GM12875 (cell line): ENCODE results near the gene DACT3.

Experiments used
- H3K4me3 ChIP-seq: one replicate; pipeline ENCODE4 v1.5.1; 2011; ENCODE audit warnings: low read depth, low read length, control low read depth
- TF ChIP-seq, protein P1 (sequence below): IDR thresholded peaks from 2 replicates; pipeline ENCODE4 v1.5.1; 2011; ENCODE audit warnings: low read depth, mild to moderate bottlenecking, control low read depth, inconsistent platforms, low read length, moderate library complexity, borderline replicate concordance; ENCODE audit not compliant: insufficient read depth

The DACT3 gene

DNA sequence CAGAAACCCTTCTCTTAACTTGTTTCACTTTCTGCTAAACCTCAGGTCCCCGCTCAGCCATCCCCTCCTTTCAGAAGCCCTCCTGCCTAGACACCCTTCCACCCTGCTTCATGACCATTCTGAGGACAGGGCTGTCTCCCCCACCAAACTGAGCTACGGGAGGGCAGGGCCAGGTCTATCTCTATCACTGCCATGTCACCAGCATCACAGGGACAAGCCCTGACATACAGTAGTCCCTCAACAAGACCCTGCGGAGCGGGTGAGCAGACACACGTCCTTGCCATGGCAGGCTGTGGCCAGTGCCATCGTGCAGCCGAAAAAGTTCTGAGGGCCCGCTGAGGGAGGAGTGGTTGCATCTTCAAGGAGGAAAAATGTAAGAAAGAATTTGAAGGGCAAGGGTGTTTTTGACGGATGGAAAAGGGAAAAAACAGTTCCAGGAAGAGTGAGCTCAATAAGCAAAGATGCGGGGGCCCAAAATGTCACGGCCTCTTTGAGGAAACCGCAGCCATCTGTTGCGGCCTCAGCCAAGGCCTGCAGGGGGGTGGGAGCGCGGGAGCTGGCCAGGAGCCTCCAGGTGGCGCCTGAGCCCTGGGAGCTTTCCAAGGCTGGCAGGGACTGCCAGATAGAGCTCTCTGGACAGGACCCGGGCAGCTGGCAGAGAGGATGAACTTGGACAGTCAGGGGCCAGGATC, 44.2 kb downstream of the DACT3 start:
- H3K4me3 ChIP-seq, result no peak overlapping the region
- TF ChIP-seq, protein P1, sequence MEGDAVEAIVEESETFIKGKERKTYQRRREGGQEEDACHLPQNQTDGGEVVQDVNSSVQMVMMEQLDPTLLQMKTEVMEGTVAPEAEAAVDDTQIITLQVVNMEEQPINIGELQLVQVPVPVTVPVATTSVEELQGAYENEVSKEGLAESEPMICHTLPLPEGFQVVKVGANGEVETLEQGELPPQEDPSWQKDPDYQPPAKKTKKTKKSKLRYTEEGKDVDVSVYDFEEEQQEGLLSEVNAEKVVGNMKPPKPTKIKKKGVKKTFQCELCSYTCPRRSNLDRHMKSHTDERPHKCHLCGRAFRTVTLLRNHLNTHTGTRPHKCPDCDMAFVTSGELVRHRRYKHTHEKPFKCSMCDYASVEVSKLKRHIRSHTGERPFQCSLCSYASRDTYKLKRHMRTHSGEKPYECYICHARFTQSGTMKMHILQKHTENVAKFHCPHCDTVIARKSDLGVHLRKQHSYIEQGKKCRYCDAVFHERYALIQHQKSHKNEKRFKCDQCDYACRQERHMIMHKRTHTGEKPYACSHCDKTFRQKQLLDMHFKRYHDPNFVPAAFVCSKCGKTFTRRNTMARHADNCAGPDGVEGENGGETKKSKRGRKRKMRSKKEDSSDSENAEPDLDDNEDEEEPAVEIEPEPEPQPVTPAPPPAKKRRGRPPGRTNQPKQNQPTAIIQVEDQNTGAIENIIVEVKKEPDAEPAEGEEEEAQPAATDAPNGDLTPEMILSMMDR, result peak; percentile 38; the same call in 1 of the 2 replicates

DNA sequence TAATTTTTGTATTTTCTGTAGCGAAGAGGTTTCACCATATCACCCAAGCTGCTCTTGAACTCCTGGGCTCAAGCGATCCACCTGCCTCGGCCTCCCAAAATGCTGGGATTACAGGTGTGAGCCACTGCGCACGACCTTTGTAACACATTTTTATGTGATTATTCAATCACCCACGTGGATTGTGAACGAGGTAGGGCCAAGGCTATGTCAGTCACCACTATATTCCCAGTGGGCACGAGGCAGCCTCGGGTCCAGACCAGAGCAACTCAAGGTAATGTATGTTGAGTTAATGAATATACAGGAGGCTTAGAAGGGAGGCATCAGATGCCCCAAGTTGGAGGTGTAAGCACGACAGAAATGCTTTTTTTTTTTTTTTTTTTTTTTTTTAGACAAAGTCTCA, 45.0 kb downstream of the DACT3 start:
- H3K4me3 ChIP-seq, result no peak overlapping the region
- TF ChIP-seq, protein P1, result no peak

DNA sequence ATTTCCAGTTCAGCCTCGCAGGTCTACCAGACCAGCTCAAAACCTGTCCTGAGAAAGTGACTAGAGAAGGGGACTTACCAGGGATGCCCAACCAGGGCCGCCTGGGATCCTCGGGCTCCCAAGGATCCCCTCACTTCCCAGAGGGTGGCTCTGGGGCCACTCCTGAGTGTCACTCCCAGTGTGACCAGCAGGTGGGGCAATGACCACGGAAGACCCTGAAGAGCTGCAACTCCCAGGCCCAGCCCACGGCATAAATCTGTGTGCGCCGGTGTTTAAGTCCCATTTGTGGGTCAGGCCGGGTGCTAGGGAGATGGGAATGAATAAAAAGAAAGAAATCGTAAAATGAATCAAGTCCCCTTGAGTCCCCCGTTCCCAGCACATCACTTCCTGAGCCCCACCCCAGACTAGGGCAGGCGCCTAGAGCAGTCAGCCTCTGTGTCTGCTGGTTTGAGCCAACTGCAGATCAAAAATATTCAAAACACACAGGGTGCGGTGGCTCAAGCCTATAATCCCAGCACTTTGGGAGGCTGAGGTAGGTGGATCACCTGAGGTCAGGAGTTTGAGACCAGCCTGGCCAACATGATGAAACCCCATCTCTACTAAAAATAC, 46.8 kb downstream of the DACT3 start:
- TF ChIP-seq, protein P1, result peak; percentile 87
- H3K4me3 ChIP-seq, result no peak overlapping the region

DNA sequence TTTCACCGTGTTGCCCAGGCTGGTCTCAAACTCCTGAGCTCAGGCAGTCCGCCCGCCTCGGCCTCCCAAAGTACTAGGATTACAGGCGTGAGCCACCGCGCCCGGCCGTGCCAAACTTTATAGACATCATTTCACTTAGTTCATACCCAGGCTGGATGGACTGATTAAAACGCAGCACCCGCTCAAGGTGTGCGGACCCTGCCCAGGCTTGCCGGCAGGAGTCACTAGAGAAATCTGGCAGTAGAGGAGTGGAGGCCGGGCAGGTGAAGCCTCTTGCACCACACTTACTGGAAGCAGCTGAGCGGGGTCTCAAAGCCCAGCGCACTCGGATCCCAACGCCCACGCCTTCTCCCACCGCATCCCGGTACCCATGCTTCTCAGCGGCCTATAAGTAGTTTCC, 47.5 kb downstream of the DACT3 start:
- TF ChIP-seq, protein P1, result no peak
- H3K4me3 ChIP-seq, result no peak overlapping the region

DNA sequence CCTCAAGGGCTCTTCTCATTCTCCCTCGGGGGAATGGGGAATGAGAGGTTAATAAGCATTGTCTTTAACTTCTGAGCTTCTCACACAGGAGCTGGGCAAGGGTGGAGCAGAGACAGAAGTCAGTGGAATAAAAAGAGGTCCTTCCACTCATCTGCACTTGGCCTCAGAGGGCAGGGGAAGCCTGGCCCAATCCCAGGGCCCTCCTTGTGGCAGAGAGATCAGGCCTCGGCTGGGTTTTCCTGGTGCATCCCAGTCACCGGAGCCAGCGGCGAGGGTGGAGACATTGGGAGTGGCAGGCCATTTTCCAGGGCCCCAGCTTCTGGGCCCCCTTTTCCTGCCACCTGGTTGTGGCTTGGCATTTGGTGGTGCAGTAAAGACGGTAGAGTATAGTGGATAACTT, 49.2 kb downstream of the DACT3 start:
- H3K4me3 ChIP-seq, result no peak overlapping the region

DNA sequence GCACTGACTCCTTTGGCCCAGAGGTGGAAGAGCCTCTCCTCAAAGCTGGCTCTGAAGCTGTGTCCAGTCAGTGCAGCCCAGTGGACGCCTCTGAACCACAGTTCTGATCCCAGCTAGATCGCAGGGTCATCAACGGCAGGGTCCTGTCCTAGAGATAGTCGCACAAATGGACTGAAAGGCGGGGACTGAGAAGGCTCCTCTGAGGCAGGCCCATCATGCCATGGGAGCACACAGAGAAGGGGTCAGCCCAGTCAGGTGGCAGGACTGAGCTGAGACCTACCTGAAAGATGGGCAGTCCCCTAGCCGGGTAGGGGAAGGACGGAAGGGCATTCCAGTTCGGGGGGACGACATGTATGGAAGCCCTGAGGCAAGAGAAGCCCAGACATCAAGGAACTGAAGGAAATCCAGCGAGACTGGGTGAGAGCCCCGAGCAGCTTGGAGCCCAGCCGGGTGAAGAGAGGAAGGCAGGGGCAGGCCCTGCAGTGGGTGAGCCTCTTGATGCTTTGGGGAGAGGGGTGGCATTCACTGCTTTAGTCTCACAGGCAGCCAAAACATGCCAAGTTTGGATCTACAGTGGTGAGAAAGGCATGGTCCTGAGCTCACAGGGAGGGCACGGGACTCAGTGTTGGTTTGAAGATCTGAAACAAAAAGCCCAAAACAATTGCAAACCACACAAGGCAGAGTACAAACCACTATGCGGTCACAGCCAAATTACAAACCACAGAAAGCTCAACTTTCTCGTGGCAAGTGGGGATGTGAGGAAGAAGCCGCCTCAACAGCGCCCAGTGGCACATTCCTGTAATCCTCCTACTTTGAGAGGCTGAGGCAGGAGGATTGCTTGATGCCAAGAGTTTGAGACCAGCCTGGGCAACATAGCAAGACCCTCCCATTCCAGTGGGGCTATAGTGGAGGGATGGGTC, 49.9 kb downstream of the DACT3 start:
- no peak overlapping the region for H3K4me3 ChIP-seq
- TF ChIP-seq, protein P1, result no peak

More for the DNA sequence above, 49.2 kb downstream of the DACT3 start:
- TF ChIP-seq, protein P1, result no peak
